Activated T-cell treated with anti-CD3 and anti-CD28 coated beads, Interleukin-2, amount 50 U/mL, for 72 hours (primary cell): ENCODE results near the gene KCND3. TPM values are rescaled to one million over a fixed set of nuclear protein-coding genes. Genes with fewer than 3 reads are reported as not detected.

Source experiments
- ATAC-seq, 2 donors: fragments of 150-1000 bp; cut with Tn5 transposase; replicated peaks in 1 of 2; 2 replicates each; pipeline ENCODE4 v1.10.0; 2021; ENCODE audit warnings: moderate library complexity in 2 of 2, mild to moderate bottlenecking in 1 of 2
- DNase-seq, 2 donors: peaks; one replicate each; pipeline ENCODE4 v3.0.0; 2021 to 2022; ENCODE audit warnings: mixed read lengths in 1 of 2
- H3K27ac Mint-ChIP-seq: one replicate; pipeline ENCODE4 v1.8.0; 2022; ENCODE audit warnings: mild to moderate bottlenecking, moderate library complexity, mixed read lengths
- H3K27me3 Mint-ChIP-seq: one replicate; pipeline ENCODE4 v1.8.0; 2022; ENCODE audit warnings: low read depth, mixed read lengths
- H3K36me3 Mint-ChIP-seq, 2 donors: one replicate each; pipeline ENCODE4 v1.8.0; 2022; ENCODE audit warnings: mixed read lengths in 2 of 2, mild to moderate bottlenecking in 1 of 2; ENCODE audit not compliant: insufficient read depth in 2 of 2
- H3K4me1 Mint-ChIP-seq: one replicate; pipeline ENCODE4 v1.8.0; 2022; ENCODE audit warnings: low read depth, mixed read lengths
- H3K4me3 Mint-ChIP-seq, 2 donors: one replicate each; pipeline ENCODE4 v1.8.0; 2022; ENCODE audit warnings: mild to moderate bottlenecking in 2 of 2, mixed read lengths in 2 of 2, moderate library complexity in 2 of 2
- H3K9me3 Mint-ChIP-seq, 2 donors: one replicate each; pipeline ENCODE4 v1.8.0; 2022; ENCODE audit warnings: mixed read lengths in 2 of 2
- total RNA-seq, 2 donors: library from RNA; stranded (reverse); gene quantifications; one replicate each; pipeline ENCODE4 v1.2.3, GENCODE V29; 2022

KCND3 gene
- total RNA-seq, 2 donors from 2014 or later: not detected

DNA sequence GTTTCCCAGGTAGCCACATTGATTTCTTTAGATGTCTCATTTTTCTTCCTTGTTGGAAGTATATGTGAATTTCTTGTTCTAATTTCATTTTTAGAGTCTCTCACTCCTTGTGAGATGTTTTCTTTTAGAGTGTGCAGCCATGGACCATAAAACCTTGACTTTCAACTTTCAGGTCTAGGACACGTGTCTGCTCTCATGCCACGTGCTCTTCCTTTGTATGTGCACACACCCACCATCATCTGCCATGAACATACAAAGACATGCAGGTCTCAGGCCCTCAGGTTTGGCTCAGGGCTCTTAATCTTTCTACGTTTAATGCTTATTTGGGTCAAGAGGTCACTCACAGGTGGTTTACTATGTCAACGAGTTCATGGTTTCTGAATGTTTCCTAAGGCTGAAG lies 163.2 kb downstream of the KCND3 start:
- Mint-ChIP-seq H3K4me3 (no peak overlapping the region), H3K9me3 (no peaks in the 10 kb centered on the region), H3K36me3 (no peaks in the 10 kb centered on the region), H3K27me3 (peaks cover 38% of the 10 kb centered on the region), H3K4me1 (no peaks in the 10 kb centered on the region), H3K27ac (no peak overlapping the region)
- no peak for DNase-seq
- no peak for ATAC-seq

DNA sequence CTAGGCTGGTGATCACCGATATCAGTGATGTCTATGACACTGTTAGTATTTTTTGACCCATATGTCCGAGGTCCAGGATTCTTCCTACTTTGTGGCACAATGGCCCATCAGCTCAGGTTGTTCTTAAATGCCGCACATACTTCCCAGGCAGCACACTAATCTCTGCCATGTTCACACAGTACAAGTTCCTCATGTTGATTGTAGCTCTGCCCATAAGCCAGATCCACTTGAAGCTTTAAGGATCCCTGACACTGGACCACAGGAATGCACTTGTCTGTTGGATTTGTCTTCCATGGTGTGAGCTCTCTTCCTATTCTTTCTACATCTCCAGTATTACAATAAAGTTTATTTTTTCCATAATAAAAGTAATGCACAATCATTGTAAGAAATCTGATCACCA lies 164.3 kb downstream of the KCND3 start:
- Mint-ChIP-seq H3K27ac (no peak overlapping the region), H3K9me3 (no peaks in the 10 kb centered on the region), H3K27me3 (peaks cover 38% of the 10 kb centered on the region), H3K36me3 (no peaks in the 10 kb centered on the region), H3K4me1 (no peaks in the 10 kb centered on the region), H3K4me3 (no peak overlapping the region)
- DNase-seq: no peak
- ATAC-seq: no peak

DNA sequence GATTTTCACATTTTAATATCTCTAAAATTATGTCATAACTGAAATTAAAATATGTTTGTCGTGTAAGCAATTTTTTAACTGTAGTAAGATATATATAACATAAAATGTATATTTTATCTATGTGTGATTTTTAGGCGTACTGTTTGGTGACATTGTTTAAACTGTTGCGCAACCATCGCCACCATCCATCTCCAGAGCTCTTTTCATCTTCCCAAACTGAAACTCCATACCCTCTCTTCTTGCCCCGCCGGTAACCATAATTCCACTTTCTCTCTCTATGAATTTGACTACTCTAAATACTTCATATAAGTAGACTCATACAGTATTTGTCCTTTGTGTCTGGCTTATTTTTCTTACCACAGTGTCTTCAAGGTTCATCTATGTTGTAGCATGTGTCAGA lies 167.3 kb downstream of the KCND3 start:
- no peaks in the 10 kb centered on the region for H3K36me3 Mint-ChIP-seq
- no peak overlapping the region for H3K27ac Mint-ChIP-seq
- no peaks in the 10 kb centered on the region for H3K9me3 Mint-ChIP-seq
- H3K4me3 Mint-ChIP-seq: no peak overlapping the region
- peaks cover 26% of the 10 kb centered on the region for H3K27me3 Mint-ChIP-seq
- no peaks in the 10 kb centered on the region for H3K4me1 Mint-ChIP-seq
- no peak for ATAC-seq
- DNase-seq: no peak

DNA sequence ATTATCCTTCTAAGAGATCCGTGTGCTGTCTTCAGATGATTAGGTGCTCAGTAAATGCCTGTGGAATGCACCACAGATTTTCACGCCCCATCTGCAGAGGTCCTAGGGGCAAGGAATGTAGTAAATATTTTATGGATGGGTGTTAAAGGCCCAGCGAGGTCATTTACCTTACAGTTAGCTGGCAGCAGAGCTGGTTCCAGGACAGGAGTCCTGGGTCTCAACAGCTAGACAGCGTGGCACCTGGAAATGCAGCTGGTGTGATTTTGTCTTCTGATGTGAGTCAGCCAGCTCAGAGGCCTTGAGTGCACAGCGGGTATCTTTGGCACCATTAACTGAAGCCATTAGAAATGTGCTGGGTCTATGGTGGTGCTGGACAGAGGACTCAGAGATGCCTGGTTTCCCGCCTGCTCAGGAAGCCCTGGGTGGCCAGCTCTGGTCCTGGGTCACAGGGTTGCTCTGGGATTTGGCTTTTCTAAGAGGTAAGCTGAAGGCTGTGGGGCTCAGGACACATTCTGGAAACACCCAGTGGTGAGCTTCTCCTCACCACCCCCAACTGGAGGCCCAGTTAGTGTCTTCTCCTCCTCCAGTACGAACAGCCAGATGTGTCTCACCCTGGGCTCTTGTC lies 168.2 kb downstream of the KCND3 start:
- no peak overlapping the region for H3K27ac Mint-ChIP-seq
- peaks cover 26% of the 10 kb centered on the region for H3K27me3 Mint-ChIP-seq
- ATAC-seq (no peak), DNase-seq (no peak)
- no peak overlapping the region for H3K4me3 Mint-ChIP-seq
- H3K9me3 Mint-ChIP-seq: no peaks in the 10 kb centered on the region
- H3K36me3 Mint-ChIP-seq: no peaks in the 10 kb centered on the region
- no peaks in the 10 kb centered on the region for H3K4me1 Mint-ChIP-seq

DNA sequence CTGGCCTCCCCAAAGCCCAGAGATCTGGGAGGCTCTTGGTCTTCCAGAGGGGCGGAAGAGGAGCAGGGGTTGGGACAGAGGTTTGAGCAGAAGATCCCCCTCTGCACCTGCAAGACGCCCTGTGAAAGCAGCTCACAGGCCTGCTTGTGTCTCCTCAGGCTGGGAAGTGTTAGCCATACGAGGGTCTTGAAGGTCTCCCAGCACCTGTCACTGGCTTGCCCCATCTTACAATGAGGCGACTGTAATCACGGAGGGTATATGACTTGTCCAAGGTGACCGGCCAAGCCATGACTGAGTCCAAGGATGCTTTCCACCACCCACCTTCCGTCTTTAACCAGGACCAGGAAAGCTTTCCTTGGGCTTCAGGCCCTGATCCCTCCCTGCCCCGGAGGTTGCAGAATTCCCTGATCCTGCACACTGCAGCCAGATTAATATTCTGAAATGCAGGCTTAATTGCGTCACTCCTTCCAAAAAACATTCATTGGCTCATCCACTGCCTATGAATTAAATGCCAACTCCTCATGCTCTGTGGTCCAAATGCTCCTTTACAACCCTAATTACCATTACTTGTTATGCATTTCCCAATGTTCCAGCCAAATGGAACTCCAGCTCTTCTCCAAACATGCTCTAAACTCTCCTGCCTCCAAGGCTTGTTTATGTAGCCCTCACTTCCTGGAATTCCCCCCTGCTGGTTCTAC lies 169.8 kb downstream of the KCND3 start:
- no peak overlapping the region for H3K4me3 Mint-ChIP-seq
- H3K9me3 Mint-ChIP-seq: no peaks in the 10 kb centered on the region
- DNase-seq: no peak
- ATAC-seq: no peak
- H3K36me3 Mint-ChIP-seq: no peaks in the 10 kb centered on the region
- H3K4me1 Mint-ChIP-seq: no peaks in the 10 kb centered on the region
- H3K27me3 Mint-ChIP-seq: peaks cover 23% of the 10 kb centered on the region
- no peak overlapping the region for H3K27ac Mint-ChIP-seq

DNA sequence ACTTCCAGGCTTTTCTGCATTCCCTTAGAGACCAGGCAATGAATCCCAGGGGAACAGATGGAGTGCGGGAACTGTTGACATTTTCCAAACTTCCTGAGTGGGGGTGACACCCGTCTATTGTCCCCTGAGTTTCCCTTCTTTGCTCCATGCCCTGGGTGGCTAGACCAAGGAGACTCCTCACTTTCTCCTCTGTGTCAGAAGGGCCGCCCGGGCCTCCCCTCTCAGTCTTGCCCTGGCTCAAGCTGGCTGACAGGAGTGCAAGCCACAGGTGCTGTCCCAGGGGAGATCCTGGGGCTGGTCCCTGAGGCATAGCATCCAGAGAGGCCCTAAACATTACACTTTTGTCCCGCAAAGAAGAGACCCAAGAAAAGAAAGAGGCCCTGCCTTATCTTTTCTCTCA lies 170.9 kb downstream of the KCND3 start:
- DNase-seq: no peak
- no peaks in the 10 kb centered on the region for H3K4me1 Mint-ChIP-seq
- H3K36me3 Mint-ChIP-seq: no peaks in the 10 kb centered on the region
- no peak overlapping the region for H3K4me3 Mint-ChIP-seq
- peaks cover 14% of the 10 kb centered on the region for H3K27me3 Mint-ChIP-seq
- ATAC-seq: no peak
- no peak overlapping the region for H3K27ac Mint-ChIP-seq
- H3K9me3 Mint-ChIP-seq: no peaks in the 10 kb centered on the region

DNA sequence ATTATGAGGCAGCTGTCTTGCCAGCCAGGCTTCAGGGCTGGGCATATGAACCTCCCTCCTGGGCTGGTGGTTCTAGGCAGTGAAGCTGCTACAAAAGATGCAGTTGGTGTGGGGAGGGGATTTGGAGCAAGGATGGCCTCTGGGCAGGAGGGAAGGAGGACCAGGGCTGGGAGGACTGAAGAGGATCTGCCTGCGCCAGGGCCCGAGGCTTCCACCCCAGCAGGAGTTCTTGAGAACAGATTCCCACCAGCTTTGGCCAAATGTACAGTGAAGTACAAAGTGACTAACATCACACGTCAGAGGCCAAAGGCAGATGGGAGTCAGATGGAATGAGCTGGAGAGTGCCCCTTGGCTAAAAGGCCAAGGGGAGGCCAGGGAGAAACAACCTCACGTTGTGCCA lies 171.4 kb downstream of the KCND3 start:
- Mint-ChIP-seq H3K27ac (no peak overlapping the region), H3K4me1 (no peaks in the 10 kb centered on the region), H3K9me3 (no peaks in the 10 kb centered on the region), H3K4me3 (no peak overlapping the region), H3K36me3 (no peaks in the 10 kb centered on the region), H3K27me3 (peaks cover 10% of the 10 kb centered on the region)
- DNase-seq: no peak
- no peak for ATAC-seq

DNA sequence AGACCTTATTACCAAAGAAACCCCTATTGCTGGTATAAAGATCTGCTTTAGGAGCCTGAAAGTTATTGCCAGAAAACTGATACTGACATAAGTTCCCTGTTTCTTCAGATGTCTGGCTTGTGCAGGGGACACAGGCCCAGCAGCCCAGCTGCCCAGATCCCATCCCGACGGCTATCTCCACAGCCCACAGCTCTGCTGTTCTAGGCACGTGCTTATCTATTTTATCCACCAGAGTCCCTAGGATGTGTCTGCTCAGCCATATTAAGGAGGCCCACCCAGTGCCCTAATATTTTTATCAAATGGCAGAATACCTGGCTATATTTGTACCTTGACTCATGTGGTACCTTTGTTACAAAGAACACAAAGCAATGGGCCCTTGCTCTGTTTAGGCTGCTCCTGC lies 174.8 kb downstream of the KCND3 start:
- no peak for ATAC-seq
- H3K27me3 Mint-ChIP-seq: no peaks in the 10 kb centered on the region

DNA sequence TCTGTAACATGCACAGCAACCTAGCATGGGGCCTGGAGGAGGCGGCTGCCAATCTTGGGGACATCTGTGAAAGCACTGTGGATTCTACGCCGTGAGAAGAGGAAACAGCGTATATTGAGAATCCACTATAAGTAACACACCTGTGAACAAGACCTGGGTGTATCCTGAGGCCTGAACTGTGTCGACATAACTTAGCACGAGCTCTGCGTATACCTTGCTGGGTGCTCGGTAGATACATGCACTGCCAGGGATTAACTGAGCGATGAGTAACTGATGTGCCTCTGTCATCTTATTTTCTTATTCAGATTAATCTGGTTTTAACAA lies 175.2 kb downstream of the KCND3 start:
- ATAC-seq (no peak), DNase-seq (no peak)
- Mint-ChIP-seq H3K4me1 (no peaks in the 10 kb centered on the region), H3K36me3 (no peaks in the 10 kb centered on the region), H3K27me3 (no peaks in the 10 kb centered on the region), H3K27ac (no peak overlapping the region), H3K9me3 (no peaks in the 10 kb centered on the region), H3K4me3 (no peak overlapping the region)

More for the DNA sequence above, 174.8 kb downstream of the KCND3 start:
- no peaks in the 10 kb centered on the region for H3K9me3 Mint-ChIP-seq
- H3K36me3 Mint-ChIP-seq: no peaks in the 10 kb centered on the region
- H3K4me3 Mint-ChIP-seq: no peak overlapping the region
- DNase-seq: no peak
- no peaks in the 10 kb centered on the region for H3K4me1 Mint-ChIP-seq
- no peak overlapping the region for H3K27ac Mint-ChIP-seq

DNA sequence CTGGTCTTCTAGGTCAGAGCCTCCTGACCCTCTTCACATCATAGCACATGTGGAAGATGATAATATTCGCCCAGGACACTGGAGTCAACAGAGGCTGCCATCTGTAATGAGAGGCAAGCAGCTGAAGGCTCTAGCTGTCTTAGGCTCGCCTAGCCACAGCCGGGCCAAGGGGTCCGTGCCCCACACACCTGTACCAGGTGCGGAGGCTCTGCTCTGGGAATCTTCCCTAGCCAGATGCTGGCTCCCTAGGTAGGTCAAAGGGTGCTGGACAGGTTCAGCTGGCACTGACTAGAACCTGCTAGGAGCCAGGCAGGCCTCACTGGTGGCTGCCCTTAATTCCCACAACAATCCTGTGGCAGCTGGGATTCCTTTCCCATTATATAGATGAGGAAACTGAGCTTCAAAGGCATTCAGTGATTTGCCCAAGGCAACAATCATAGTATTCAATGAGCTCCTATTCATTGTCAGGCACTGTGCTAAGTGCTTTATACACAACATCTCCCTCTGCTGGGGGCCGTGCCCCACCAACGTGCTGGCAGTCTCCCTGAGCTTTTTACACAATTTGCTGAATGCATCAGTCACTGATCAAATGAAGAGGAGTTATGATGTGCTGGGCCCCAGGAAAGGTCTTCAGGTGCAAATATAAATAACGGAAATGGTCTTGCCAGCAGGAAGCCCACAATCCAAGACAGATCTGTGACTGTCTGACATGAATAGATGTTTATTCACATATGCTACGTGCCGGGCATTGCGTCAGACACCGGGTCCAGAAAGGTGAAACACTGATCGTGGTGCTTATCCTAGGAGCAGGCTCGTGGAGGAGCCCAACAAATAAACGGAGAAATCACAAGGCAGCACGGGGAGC lies 175.8 kb downstream of the KCND3 start:
- Mint-ChIP-seq H3K27ac (no peak overlapping the region), H3K4me3 (no peak overlapping the region), H3K36me3 (no peaks in the 10 kb centered on the region), H3K27me3 (no peaks in the 10 kb centered on the region), H3K9me3 (no peaks in the 10 kb centered on the region), H3K4me1 (no peaks in the 10 kb centered on the region)
- DNase-seq: no peak
- ATAC-seq: no peak

DNA sequence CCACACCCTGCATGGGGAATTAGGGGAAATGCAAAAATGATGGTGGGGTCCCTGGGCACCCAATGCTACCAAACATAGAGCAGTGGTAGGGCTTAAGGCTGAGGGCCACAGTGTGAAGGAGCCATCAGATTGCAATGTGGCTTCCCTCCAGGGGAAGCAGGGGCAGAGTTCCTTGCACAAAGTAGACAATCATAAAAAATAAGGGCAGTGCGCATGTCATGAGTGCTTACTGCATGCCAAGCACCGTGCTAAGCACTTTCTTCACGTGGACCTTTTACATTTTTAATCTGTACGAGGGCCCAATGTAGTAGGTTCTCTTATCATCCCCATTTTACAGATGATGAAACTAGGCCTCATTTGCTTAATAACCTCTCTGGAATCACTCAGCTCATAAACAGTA lies 177.2 kb downstream of the KCND3 start:
- Mint-ChIP-seq H3K9me3 (no peaks in the 10 kb centered on the region), H3K27me3 (no peaks in the 10 kb centered on the region), H3K4me3 (no peak overlapping the region)

DNA sequence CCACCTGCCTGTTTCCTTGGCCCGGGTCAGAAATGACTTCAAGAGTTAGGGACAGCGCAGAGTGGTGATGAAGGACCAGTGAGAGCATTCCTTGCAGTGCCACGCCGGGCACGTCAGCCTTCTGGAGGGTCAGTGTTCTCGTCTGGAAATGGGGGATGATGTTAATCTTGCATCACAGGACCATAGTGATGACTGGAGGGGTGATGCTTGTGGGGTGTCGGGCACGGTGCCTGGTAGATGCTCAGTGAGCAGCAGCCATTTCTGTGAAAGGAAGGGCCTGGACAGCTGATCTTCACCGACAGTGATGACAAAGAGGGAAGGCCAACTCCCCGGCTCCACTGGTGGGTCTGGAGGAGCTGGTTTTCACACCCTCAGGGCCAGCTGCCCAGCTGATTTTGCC lies 177.6 kb downstream of the KCND3 start:
- no peaks in the 10 kb centered on the region for H3K36me3 Mint-ChIP-seq
- H3K9me3 Mint-ChIP-seq: no peaks in the 10 kb centered on the region
- no peaks in the 10 kb centered on the region for H3K4me1 Mint-ChIP-seq
- ATAC-seq (no peak), DNase-seq (no peak)
- no peaks in the 10 kb centered on the region for H3K27me3 Mint-ChIP-seq
- H3K4me3 Mint-ChIP-seq: no peak overlapping the region
- no peak overlapping the region for H3K27ac Mint-ChIP-seq

More for the DNA sequence above, 177.2 kb downstream of the KCND3 start:
- Mint-ChIP-seq H3K27ac (no peak overlapping the region), H3K4me1 (no peaks in the 10 kb centered on the region), H3K36me3 (no peaks in the 10 kb centered on the region)
- DNase-seq (no peak), ATAC-seq (no peak)

DNA sequence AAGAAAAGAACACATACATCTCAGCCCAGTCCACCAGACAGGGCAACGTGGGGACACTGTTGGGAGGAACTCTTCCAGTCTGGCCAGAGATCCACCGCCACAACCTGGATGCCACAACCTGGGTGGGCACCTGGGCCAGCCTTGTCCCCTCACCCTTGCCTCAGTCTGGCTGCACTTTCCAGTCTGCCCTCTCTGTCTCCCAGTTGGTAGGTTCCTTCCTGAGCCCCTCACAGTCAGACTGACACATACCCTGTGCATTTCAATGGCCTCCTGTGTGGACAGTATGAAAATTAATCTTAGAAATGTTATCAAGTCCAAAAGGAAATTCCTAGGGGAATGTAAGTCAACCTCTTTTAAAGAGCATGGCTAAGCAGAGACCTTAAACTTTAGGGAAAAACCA lies 184.2 kb downstream of the KCND3 start:
- no peaks in the 10 kb centered on the region for H3K4me1 Mint-ChIP-seq
- ATAC-seq (no peak), DNase-seq (no peak)
- no peak overlapping the region for H3K27ac Mint-ChIP-seq
- H3K27me3 Mint-ChIP-seq: no peaks in the 10 kb centered on the region
- H3K4me3 Mint-ChIP-seq: no peak overlapping the region
- no peaks in the 10 kb centered on the region for H3K9me3 Mint-ChIP-seq
- no peaks in the 10 kb centered on the region for H3K36me3 Mint-ChIP-seq
